Loucy (cell line): ENCODE results near the gene MTSS2.

Experiments used
- CTCF ChIP-seq: fragments of 200-600 bp; sonication (generic); conservative IDR thresholded peaks from 2 replicates; pipeline ENCODE4 v1.5.1; 2014; ENCODE audit warnings: mild to moderate bottlenecking, antibody characterized with exemption, low read length
- EZH2phosphoT487 ChIP-seq: fragments of 200-600 bp; IDR thresholded peaks from 2 replicates; pipeline ENCODE4 v1.6.1; 2018; ENCODE audit warnings: antibody characterized with exemption, mild to moderate bottlenecking, moderate library complexity, borderline replicate concordance

DNA sequence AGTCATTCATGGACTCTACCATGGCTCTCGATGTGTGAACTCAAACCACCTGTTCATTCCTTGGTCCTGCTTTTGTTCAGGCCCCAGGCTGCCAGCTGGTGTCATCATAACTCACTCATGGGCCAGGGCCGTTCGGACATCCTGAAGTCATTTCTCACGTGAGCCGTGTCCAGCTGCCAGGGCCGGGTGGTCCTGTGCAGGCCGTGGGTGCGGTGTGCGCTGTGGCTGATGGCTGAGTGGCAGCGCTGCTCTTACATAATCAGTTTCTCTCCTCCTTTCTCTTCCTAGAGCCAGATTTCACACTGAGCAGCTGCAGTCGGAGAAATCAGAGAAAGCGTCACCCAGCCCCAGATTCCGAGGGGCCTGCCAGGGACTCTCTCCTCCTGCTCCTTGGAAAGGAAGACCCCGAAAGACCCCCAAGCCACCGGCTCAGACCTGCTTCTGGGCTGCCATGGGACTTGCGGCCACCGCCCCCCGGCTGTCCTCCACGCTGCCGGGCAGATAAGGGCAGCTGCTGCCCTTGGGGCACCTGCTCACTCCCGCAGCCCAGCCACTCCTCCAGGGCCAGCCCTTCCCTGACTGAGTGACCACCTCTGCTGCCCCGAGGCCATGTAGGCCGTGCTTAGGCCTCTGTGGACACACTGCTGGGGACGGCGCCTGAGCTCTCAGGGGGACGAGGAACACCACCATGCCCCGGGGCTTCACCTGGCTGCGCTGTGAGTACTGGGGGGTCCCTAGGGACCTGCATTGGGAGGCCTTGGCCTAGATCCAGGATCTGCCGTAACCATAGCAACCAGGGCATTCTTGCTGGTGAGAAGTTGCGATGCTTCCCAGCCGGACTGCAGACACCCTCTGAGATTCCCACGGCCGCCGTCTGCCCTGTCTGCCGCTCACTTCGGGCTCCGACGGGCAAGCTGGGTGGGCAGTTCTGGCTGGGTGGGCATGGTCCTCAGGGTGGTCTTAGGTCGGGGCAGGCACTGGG is 39.3 kb downstream of the MTSS2 start, which contains the start of gene IL34:
- TF ChIP-seq CTCF (no peak), EZH2phosphoT487 (no peak)
